Keratinocyte (primary cell): Measurements from ENCODE around the gene BRICD5.

Source experiments
- CTCF ChIP-seq, 3 experiments: IDR thresholded peaks in 1 of 3; conservative IDR thresholded peaks in 1 of 3; optimal IDR thresholded peaks in 1 of 3; 2 replicates in 2 of 3; 3 replicates in 1 of 3; pipeline versions ENCODE3 to v1.5.1; 2011; ENCODE audit warnings: low read length in 3 of 3, mild to moderate bottlenecking in 3 of 3, moderate library complexity in 2 of 3, control low read depth in 1 of 3, inconsistent platforms in 1 of 3; ENCODE audit not compliant: insufficient read depth in 2 of 3; ENCODE audit errors: extremely low read depth in 1 of 3
- EZH2 ChIP-seq: IDR thresholded peaks from one replicate; pipeline ENCODE4 v1.6.1; 2012; ENCODE audit warnings: inconsistent platforms, mild to moderate bottlenecking, low read length, moderate library complexity

DNA sequence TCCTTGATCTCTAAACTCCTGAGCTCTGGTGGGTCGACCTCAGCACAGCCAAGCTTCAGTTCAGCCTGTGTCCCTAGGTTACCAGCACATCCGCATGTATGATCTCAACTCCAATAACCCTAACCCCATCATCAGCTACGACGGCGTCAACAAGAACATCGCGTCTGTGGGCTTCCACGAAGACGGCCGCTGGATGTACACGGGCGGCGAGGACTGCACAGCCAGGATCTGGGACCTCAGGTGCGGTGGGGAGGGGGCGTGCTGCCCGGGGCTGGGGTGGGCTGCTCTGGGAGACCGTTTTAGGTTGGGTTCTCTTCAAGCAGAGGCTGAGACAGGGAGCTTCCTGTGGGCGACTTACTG is 4.3 kb downstream of the BRICD5 start:
- TF ChIP-seq CTCF (optimal IDR thresholded peaks at IDR 0.05 in 1 of 3, IDR thresholded peaks at IDR 0.05 in 1 of 3, conservative IDR thresholded peaks at IDR 0.05 in 1 of 3; ENCODE audit: extremely low read depth in 1 of 3, insufficient read depth in 2 of 3, low read length in 3 of 3) (no peak), EZH2 (no peak)
